H9 (cell line): Measurements from ENCODE around the gene KDM1B. TPM values are rescaled to one million over a fixed set of nuclear protein-coding genes. Genes with fewer than 3 reads are reported as not detected.

Experiments
- DNase-seq: peaks from one replicate; pipeline ENCODE4 v3.0.0-alpha.2; 2017
- H2AFZ ChIP-seq: one replicate; pipeline ENCODE4 v1.6.1; 2013; ENCODE audit warnings: mild to moderate bottlenecking, low read length, control low read depth, moderate library complexity
- H2AK5ac ChIP-seq: 2 replicates; pipeline ENCODE4 v1.6.1; 2013; ENCODE audit warnings: low read length, control low read depth, mixed read lengths; ENCODE audit not compliant: insufficient read length
- H2BK120ac ChIP-seq: one replicate; pipeline ENCODE4 v1.6.1; 2013; ENCODE audit warnings: low read depth, mild to moderate bottlenecking, low read length, control low read depth, inconsistent platforms; ENCODE audit not compliant: poor library complexity, severe bottlenecking
- H2BK12ac ChIP-seq: 2 replicates; pipeline ENCODE4 v1.6.1; 2013; ENCODE audit warnings: low read length, control low read depth, mixed read lengths, low read depth; ENCODE audit not compliant: insufficient read length
- H2BK15ac ChIP-seq: 2 replicates; pipeline ENCODE4 v1.6.1; 2013; ENCODE audit warnings: low read depth, low read length, control low read depth
- H2BK20ac ChIP-seq: one replicate; pipeline ENCODE4 v1.6.1; 2013; ENCODE audit warnings: low read depth, mild to moderate bottlenecking, low read length, control low read depth, inconsistent platforms; ENCODE audit not compliant: poor library complexity, severe bottlenecking
- H2BK5ac ChIP-seq: 2 replicates; pipeline ENCODE4 v1.6.1; 2013; ENCODE audit warnings: low read length, control low read depth, mixed read lengths; ENCODE audit not compliant: insufficient read length
- H3K14ac ChIP-seq: 2 replicates; pipeline ENCODE4 v1.6.1; 2013; ENCODE audit warnings: low read length, control low read depth; ENCODE audit not compliant: insufficient read depth
- H3K18ac ChIP-seq: 2 replicates; pipeline ENCODE4 v1.6.1; 2013; ENCODE audit warnings: low read depth, mild to moderate bottlenecking, mixed read lengths, low read length, control low read depth; ENCODE audit not compliant: insufficient read length
- H3K23ac ChIP-seq: 2 replicates; pipeline ENCODE4 v1.6.1; 2013; ENCODE audit warnings: low read length, control low read depth, mixed read lengths, low read depth; ENCODE audit not compliant: insufficient read length
- H3K23me2 ChIP-seq: 2 replicates; pipeline ENCODE4 v1.6.1; 2013; ENCODE audit warnings: low read depth, mild to moderate bottlenecking, mixed read lengths, low read length, control low read depth; ENCODE audit not compliant: insufficient read length, poor library complexity, severe bottlenecking
- H3K27ac ChIP-seq: 2 replicates; pipeline ENCODE4 v1.5.1; 2013; ENCODE audit warnings: low read length, control low read depth, mixed read lengths, low read depth; ENCODE audit not compliant: insufficient read length
- H3K27me3 ChIP-seq: 2 replicates; pipeline ENCODE4 v1.6.1; 2013; ENCODE audit warnings: low read length, control low read depth, inconsistent platforms; ENCODE audit not compliant: insufficient read depth
- H3K4ac ChIP-seq: 2 replicates; pipeline ENCODE4 v1.6.1; 2013; ENCODE audit warnings: low read depth, mild to moderate bottlenecking, control low read depth, inconsistent platforms, low read length, moderate library complexity
- H3K4me1 ChIP-seq: 2 replicates; pipeline ENCODE4 v1.6.1; 2013; ENCODE audit warnings: low read length, control low read depth, inconsistent platforms; ENCODE audit not compliant: insufficient read depth
- H3K4me2 ChIP-seq: 2 replicates; pipeline ENCODE4 v1.6.1; 2013; ENCODE audit warnings: low read length, control low read depth, mixed read lengths; ENCODE audit not compliant: insufficient read length, insufficient read depth
- H3K56ac ChIP-seq: 2 replicates; pipeline ENCODE4 v1.6.1; 2013; ENCODE audit warnings: low read depth, mild to moderate bottlenecking, mixed read lengths, low read length, control low read depth; ENCODE audit not compliant: insufficient read length
- H3K79me1 ChIP-seq: 2 replicates; pipeline ENCODE4 v1.6.1; 2013; ENCODE audit warnings: low read depth, mild to moderate bottlenecking, moderate library complexity, low read length, control low read depth, inconsistent platforms; ENCODE audit not compliant: insufficient read depth, poor library complexity, severe bottlenecking
- H3K79me2 ChIP-seq: 2 replicates; pipeline ENCODE4 v1.6.1; 2013; ENCODE audit warnings: low read length, control low read depth, inconsistent platforms; ENCODE audit not compliant: insufficient read depth
- H3K9ac ChIP-seq: 2 replicates; pipeline ENCODE4 v1.6.1; 2013; ENCODE audit warnings: low read length, control low read depth, mixed read lengths; ENCODE audit not compliant: insufficient read length; ENCODE audit errors: extremely low read depth
- H3K9me3 ChIP-seq: one replicate; pipeline ENCODE4 v1.6.1; 2013; ENCODE audit warnings: low read depth, low read length, inconsistent platforms; ENCODE audit not compliant: control insufficient read depth
- H3T11ph ChIP-seq: one replicate; pipeline ENCODE4 v1.6.1; 2013; ENCODE audit warnings: mild to moderate bottlenecking, low read length, control low read depth, inconsistent platforms
- H4K20me1 ChIP-seq: one replicate; pipeline ENCODE4 v1.6.1; 2013; ENCODE audit not compliant: control insufficient read depth, insufficient read length, insufficient read depth
- H4K5ac ChIP-seq: 2 replicates; pipeline ENCODE4 v1.6.1; 2013; ENCODE audit warnings: low read depth, mild to moderate bottlenecking, mixed read lengths, low read length, control low read depth; ENCODE audit not compliant: insufficient read length
- H4K8ac ChIP-seq: replicated peaks from 2 replicates; pipeline ENCODE4 v1.6.1; 2013; ENCODE audit warnings: low read length, control low read depth, mixed read lengths, low read depth; ENCODE audit not compliant: insufficient read length
- H4K91ac ChIP-seq: 2 replicates; pipeline ENCODE4 v1.6.1; 2013; ENCODE audit warnings: low read depth, mild to moderate bottlenecking, moderate library complexity, mixed read lengths, low read length, control low read depth; ENCODE audit not compliant: insufficient read length
- H3K27ac Mint-ChIP-seq, 3 experiments: 2 replicates in 2 of 3; 3 replicates in 1 of 3; pipeline ENCODE4 v1.8.0; 2020 to 2021; ENCODE audit warnings: mixed read lengths in 3 of 3, mild to moderate bottlenecking in 1 of 3, moderate library complexity in 1 of 3
- H3K27me3 Mint-ChIP-seq: 2 replicates; pipeline ENCODE4 v1.8.0; 2021; ENCODE audit warnings: low read depth, mild to moderate bottlenecking, moderate library complexity, mixed read lengths
- H3K36me3 Mint-ChIP-seq, 3 experiments: 2 replicates in 2 of 3; 3 replicates in 1 of 3; pipeline ENCODE4 v1.8.0; 2020 to 2021; ENCODE audit warnings: low read depth in 3 of 3, mixed read lengths in 3 of 3; ENCODE audit not compliant: insufficient read depth in 1 of 3
- H3K4me1 Mint-ChIP-seq, 2 experiments: 2 replicates each; pipeline ENCODE4 v1.8.0; 2020; ENCODE audit warnings: mixed read lengths in 2 of 2
- H3K4me3 Mint-ChIP-seq, 2 experiments: 2 replicates in 1 of 2; 3 replicates in 1 of 2; pipeline ENCODE4 v1.8.0; 2020 to 2021; ENCODE audit warnings: mild to moderate bottlenecking in 2 of 2, mixed read lengths in 2 of 2, moderate library complexity in 1 of 2
- H3K9me3 Mint-ChIP-seq, 2 experiments: 2 replicates in 1 of 2; 3 replicates in 1 of 2; pipeline ENCODE4 v1.8.0; 2020; ENCODE audit warnings: mild to moderate bottlenecking in 2 of 2, mixed read lengths in 2 of 2, moderate library complexity in 1 of 2
- WGBS: extraction: QIAGEN DNeasy Blood & Tissue Kit; methylation state at CpG from one replicate; pipeline ENCODE4 v1.1.7; 2013; ENCODE audit warnings: missing lambda C conversion rate, low lambda C conversion rate, mixed read lengths; ENCODE audit not compliant: insufficient read length; ENCODE audit errors: extremely low coverage; 5-methylcytosine and 5-hydroxymethylcytosine counted together
- total RNA-seq: library from RNA; stranded (reverse); gene quantifications from 2 replicates; pipeline ENCODE4 v1.2.1, GENCODE V29; 2021
- TF ChIP-seq, protein P1 (sequence below): fragments of 200-600 bp; sonication (generic); conservative IDR thresholded peaks from 3 replicates; pipeline ENCODE4 v1.8.0; 2021; ENCODE audit warnings: antibody characterized with exemption, mild to moderate bottlenecking

KDM1B gene
- total RNA-seq, 1 experiment from 2014 or later, result 5.4 TPM

GRCh38 chr6:18265787-18266522 is 110.7 kb downstream of the KDM1B start:
- Histone ChIP-seq H3K23me2 (peaks cover 15% of the 10 kb centered on the region), H3K79me2 (peaks cover 29% of the 10 kb centered on the region), H2BK15ac (no peak overlapping the region), H4K20me1 (no peaks in the 10 kb centered on the region), H3K4me2 (peak overlapping the region; percentile 58), H3K9me3 (no peaks in the 10 kb centered on the region), H2BK120ac (no peak overlapping the region), H2AK5ac (no peak overlapping the region), H3K9ac (no peak overlapping the region), H3K79me1 (no peaks in the 10 kb centered on the region), H4K91ac (no peak overlapping the region), H3K18ac (no peak overlapping the region), H3K14ac (no peak overlapping the region; the same call in 1 of the 2 replicates), H3K56ac (no peak overlapping the region), H3K4ac (no peak overlapping the region), H3T11ph (no peak overlapping the region), H2AFZ (no peak overlapping the region), H2BK5ac (no peak overlapping the region), H3K27me3 (no peaks in the 10 kb centered on the region), H4K5ac (no peak overlapping the region), H3K27ac (no peak overlapping the region), H4K8ac (no peak overlapping the region), H3K4me1 (peaks cover 6% of the 10 kb centered on the region; the same call in 1 of the 2 replicates), H3K23ac (no peak overlapping the region), H2BK12ac (no peak overlapping the region), H2BK20ac (no peak overlapping the region)
- TF ChIP-seq, protein P1, sequence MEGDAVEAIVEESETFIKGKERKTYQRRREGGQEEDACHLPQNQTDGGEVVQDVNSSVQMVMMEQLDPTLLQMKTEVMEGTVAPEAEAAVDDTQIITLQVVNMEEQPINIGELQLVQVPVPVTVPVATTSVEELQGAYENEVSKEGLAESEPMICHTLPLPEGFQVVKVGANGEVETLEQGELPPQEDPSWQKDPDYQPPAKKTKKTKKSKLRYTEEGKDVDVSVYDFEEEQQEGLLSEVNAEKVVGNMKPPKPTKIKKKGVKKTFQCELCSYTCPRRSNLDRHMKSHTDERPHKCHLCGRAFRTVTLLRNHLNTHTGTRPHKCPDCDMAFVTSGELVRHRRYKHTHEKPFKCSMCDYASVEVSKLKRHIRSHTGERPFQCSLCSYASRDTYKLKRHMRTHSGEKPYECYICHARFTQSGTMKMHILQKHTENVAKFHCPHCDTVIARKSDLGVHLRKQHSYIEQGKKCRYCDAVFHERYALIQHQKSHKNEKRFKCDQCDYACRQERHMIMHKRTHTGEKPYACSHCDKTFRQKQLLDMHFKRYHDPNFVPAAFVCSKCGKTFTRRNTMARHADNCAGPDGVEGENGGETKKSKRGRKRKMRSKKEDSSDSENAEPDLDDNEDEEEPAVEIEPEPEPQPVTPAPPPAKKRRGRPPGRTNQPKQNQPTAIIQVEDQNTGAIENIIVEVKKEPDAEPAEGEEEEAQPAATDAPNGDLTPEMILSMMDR, result no peak
- DNase-seq, result peak; percentile 37
- H3K27me3 Mint-ChIP-seq, result no peaks in the 10 kb centered on the region
- H3K9me3 Mint-ChIP-seq, result peaks cover 0 to 3% of the 10 kb centered on the region in 2 experiments; a peak in 3 of 5 replicates
- no CpG with 5 or more reads among the region's 14 CpGs for WGBS
- H3K4me3 Mint-ChIP-seq, result peak overlapping the region; percentile 86 to 88
- H3K4me1 Mint-ChIP-seq, result peaks cover 23 to 31% of the 10 kb centered on the region in 2 experiments
- H3K36me3 Mint-ChIP-seq, result peaks cover 24 to 27% (median 26%) of the 10 kb centered on the region in 3 experiments
- H3K27ac Mint-ChIP-seq, result peak overlapping the region in 1 of 3 experiments; percentile 96; a peak in 1 of 7 replicates
